ENCODE measurements around the gene ANKRD44. TPM values are rescaled to one million over a fixed set of nuclear protein-coding genes. Genes with fewer than 3 reads are reported as not detected.

ANKRD44 gene
- total RNA-seq, 4 donors from 2014 or later = 24.4 to 51.8 (median 35.7) TPM

DNA sequence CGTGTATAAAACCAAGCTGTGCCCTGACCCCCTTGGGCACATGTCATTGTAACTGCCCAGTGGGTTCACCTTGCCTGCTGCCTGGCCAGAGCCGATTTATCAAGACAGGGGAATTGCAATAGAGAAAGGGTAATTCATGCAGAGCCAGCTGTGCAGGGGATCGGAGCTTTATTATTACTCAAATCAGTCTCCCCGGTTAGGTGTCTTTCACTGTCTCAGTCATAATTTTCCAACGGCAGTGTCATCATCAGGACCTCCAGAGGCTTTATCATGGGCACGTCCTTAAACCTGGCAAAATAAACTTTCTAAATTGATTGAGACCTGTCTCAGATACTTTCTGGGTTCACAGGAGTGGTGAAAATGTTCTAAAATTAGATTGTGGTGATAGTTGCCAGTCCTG, 354.5 kb downstream of the ANKRD44 start:
- H3K27ac ChIP-seq = no peak overlapping the region
- ATAC-seq = no peak
- TF ChIP-seq, protein P1, sequence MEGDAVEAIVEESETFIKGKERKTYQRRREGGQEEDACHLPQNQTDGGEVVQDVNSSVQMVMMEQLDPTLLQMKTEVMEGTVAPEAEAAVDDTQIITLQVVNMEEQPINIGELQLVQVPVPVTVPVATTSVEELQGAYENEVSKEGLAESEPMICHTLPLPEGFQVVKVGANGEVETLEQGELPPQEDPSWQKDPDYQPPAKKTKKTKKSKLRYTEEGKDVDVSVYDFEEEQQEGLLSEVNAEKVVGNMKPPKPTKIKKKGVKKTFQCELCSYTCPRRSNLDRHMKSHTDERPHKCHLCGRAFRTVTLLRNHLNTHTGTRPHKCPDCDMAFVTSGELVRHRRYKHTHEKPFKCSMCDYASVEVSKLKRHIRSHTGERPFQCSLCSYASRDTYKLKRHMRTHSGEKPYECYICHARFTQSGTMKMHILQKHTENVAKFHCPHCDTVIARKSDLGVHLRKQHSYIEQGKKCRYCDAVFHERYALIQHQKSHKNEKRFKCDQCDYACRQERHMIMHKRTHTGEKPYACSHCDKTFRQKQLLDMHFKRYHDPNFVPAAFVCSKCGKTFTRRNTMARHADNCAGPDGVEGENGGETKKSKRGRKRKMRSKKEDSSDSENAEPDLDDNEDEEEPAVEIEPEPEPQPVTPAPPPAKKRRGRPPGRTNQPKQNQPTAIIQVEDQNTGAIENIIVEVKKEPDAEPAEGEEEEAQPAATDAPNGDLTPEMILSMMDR (IDR thresholded peaks at IDR 0.05) = no peak
- TF ChIP-seq POLR2AphosphoS5 (IDR thresholded peaks at IDR 0.05) (no peak), EP300 (IDR thresholded peaks at IDR 0.05) (no peak), POLR2A (IDR thresholded peaks at IDR 0.05) (no peak)
- WGBS, 2 donors (ENCODE audit: low coverage in 1 of 2) = 59 to 76% methylated on average over 4 to 5 of the region's 6 CpGs
- no peaks in the 10 kb centered on the region for H3K9me3 ChIP-seq
- H3K4me3 ChIP-seq = no peak overlapping the region
- no peaks in the 10 kb centered on the region for H3K36me3 ChIP-seq
- no peaks in the 10 kb centered on the region for H3K27me3 ChIP-seq
- no peaks in the 10 kb centered on the region for H3K4me1 ChIP-seq

DNA sequence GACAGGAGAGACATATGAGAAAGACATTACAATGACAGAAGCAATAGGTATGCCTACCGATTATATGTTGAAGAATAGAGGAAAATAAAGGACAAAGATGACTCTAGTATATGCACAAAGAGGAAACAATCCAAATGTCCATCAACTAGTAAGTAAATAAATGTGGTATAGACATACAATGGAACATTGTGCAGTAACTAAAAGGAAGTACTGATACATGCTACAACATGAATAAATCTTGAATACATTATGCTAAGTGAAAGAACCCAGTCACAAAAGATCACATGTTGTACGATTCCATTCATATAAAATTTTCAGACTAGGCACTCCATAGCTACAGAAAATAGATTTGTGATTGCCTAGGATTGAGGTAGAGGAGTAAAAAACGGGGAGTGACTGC, 355.5 kb downstream of the ANKRD44 start:
- no peak overlapping the region for H3K27ac ChIP-seq
- no peaks in the 10 kb centered on the region for H3K4me1 ChIP-seq
- no peaks in the 10 kb centered on the region for H3K9me3 ChIP-seq
- no peak for ATAC-seq
- WGBS, 2 donors (ENCODE audit: low coverage in 1 of 2) = 66 to 69% methylated on average over 2 to 3 of the region's 3 CpGs
- H3K36me3 ChIP-seq = no peaks in the 10 kb centered on the region
- H3K27me3 ChIP-seq = no peaks in the 10 kb centered on the region
- TF ChIP-seq EP300 (IDR thresholded peaks at IDR 0.05) (no peak), POLR2A (IDR thresholded peaks at IDR 0.05) (no peak), POLR2AphosphoS5 (IDR thresholded peaks at IDR 0.05) (no peak)
- TF ChIP-seq, protein P1 (IDR thresholded peaks at IDR 0.05) = no peak
- no peak overlapping the region for H3K4me3 ChIP-seq

DNA sequence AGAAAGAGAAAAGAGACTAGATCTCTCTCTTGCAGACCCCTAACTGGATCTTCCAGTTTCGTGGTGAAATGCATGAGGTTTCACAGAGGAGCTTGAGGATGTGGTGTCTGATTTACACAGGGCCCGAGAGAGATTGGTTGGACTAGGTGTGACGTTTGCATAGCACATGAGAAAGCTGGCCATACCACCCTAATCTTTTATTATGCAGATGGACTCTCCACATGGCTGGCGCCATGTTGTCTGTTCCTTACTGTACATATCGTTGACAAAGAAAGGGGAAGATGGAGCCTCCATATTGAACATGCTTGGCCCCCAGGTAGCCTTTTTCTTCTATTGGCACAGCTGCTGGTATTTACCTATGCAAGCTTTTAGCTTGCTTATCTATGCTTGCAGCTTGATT, 356.6 kb downstream of the ANKRD44 start:
- H3K4me1 ChIP-seq = no peaks in the 10 kb centered on the region
- no peaks in the 10 kb centered on the region for H3K9me3 ChIP-seq
- H3K27ac ChIP-seq = no peak overlapping the region
- H3K36me3 ChIP-seq = no peaks in the 10 kb centered on the region
- ATAC-seq = no peak
- TF ChIP-seq POLR2AphosphoS5 (IDR thresholded peaks at IDR 0.05) (no peak), POLR2A (IDR thresholded peaks at IDR 0.05) (no peak), EP300 (IDR thresholded peaks at IDR 0.05) (no peak)
- TF ChIP-seq, protein P1 (IDR thresholded peaks at IDR 0.05) = no peak
- no peaks in the 10 kb centered on the region for H3K27me3 ChIP-seq
- WGBS, 2 donors (ENCODE audit: low coverage in 1 of 2) = 88 to 94% methylated on average over 5 of the region's 5 CpGs
- no peak overlapping the region for H3K4me3 ChIP-seq

DNA sequence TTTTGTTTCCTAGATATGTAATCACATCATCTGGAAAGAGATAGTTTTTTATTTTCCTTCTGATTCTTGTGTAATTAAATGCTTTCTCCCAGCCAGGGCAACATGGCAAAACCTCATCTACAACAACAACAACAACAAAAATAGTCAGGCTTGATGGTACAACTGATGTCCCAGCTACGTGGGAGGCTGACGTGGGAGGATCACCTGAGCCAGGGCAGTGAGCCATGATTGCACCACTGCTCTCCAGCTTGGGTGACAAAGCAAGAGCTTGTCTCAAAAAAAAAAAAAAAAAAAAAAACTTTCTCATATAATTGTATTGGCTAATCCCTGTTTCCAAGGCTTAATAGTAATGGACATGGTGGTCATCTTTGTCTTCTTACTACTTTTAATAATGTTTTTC, 357.6 kb downstream of the ANKRD44 start:
- no peak for TF ChIP-seq EP300 (IDR thresholded peaks at IDR 0.05)
- TF ChIP-seq, protein P1 (IDR thresholded peaks at IDR 0.05) = no peak
- no peak for TF ChIP-seq POLR2AphosphoS5 (IDR thresholded peaks at IDR 0.05)
- no peak for TF ChIP-seq POLR2A (IDR thresholded peaks at IDR 0.05)
- no peak overlapping the region for H3K4me3 ChIP-seq
- WGBS, 2 donors (ENCODE audit: low coverage in 1 of 2) = 94% methylated on average over 2 of the region's 2 CpGs; no CpG with 5 or more reads in 1 of the 2 donors
- H3K36me3 ChIP-seq = no peaks in the 10 kb centered on the region
- H3K4me1 ChIP-seq = no peaks in the 10 kb centered on the region
- no peak for ATAC-seq
- no peaks in the 10 kb centered on the region for H3K9me3 ChIP-seq
- H3K27ac ChIP-seq = no peak overlapping the region
- no peaks in the 10 kb centered on the region for H3K27me3 ChIP-seq

DNA sequence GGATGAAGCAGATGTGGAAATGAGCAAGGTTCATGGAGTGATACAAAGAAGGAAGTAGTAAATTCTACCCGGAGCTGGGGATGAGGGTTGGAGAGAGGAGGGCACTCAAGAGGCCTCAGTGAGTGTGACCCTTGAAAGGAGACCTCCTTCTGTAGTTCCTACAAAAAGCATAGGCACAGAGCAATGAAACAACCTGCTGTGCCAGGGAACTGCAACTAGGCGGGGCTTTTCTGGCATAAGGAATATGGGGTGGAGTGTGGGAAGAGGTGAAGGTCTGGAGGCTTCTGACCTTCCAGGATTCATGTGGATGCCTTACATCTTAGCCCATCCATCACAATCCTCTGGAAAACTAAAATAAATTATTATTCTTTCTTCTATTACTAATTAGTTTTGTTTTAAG, 358.6 kb downstream of the ANKRD44 start:
- TF ChIP-seq, protein P1 (IDR thresholded peaks at IDR 0.05) = no peak
- TF ChIP-seq EP300 (IDR thresholded peaks at IDR 0.05) (no peak), POLR2A (IDR thresholded peaks at IDR 0.05) (no peak), POLR2AphosphoS5 (IDR thresholded peaks at IDR 0.05) (no peak)
- H3K4me3 ChIP-seq = no peak overlapping the region
- H3K4me1 ChIP-seq = no peaks in the 10 kb centered on the region
- ATAC-seq = no peak
- no peaks in the 10 kb centered on the region for H3K9me3 ChIP-seq
- H3K27me3 ChIP-seq = no peaks in the 10 kb centered on the region
- WGBS, 2 donors (ENCODE audit: low coverage in 1 of 2) = 31 to 79% methylated on average over 2 of the region's 2 CpGs
- no peak overlapping the region for H3K27ac ChIP-seq
- no peaks in the 10 kb centered on the region for H3K36me3 ChIP-seq

Data from gastroesophageal sphincter (tissue), 4 donors.